HCT116 (cell line): Measurements from ENCODE around the gene GSC2. TPM values are rescaled to one million over a fixed set of nuclear protein-coding genes. Genes with fewer than 3 reads are reported as not detected.

Experiments used
- ATAC-seq: fragments of 200-7000 bp; cut with Tn5 transposase; 2 replicates; pipeline ENCODE4 v1.9.1; 2020; ENCODE audit warnings: mild to moderate bottlenecking, moderate library complexity
- BruUV-seq: library from RNA; stranded (reverse); fragments of 400-500 nt; replicated peaks from 2 replicates; lab custom pipeline; 2021; lab: Mats Ljungman, UMichigan
- CTCF ChIA-PET: fragments of 300-600 bp; sonication (Branson Sonifier 250); formaldehyde crosslinking; loops from one replicate; lab custom pipeline; 2021; ENCODE audit warnings: antibody characterized with exemption; lab: Charles Lee
- POLR2A ChIA-PET: fragments of 300-600, 350-600 bp; sonication (Branson Sonifier 250); formaldehyde crosslinking; loops from one replicate; lab custom pipeline; 2021; ENCODE audit warnings: antibody characterized with exemption; lab: Charles Lee
- RAD21 ChIA-PET, 2 experiments: fragments of 300-600 bp; sonication (Branson Sonifier 250); formaldehyde crosslinking; loops; one replicate each; lab custom pipeline; 2023; ENCODE audit warnings: low total read pairs in 2 of 2; ENCODE audit not compliant: uncharacterized antibody in 2 of 2, unreplicated experiment in 2 of 2, low non-redundant PET in 1 of 2; lab: Charles Lee
- DNase-seq: peaks from one replicate; pipeline ENCODE4 v3.0.0-alpha.2; 2010; ENCODE audit warnings: low read depth, low spot score
- H2AFZ ChIP-seq: fragments of 200-600 bp; shearing (Covaris generic), sonication (generic); 2 replicates; pipeline ENCODE4 v1.6.1; 2017; ENCODE audit warnings: low read depth, mixed run types, mixed read lengths, antibody characterized with exemption, low read length; ENCODE audit not compliant: poor library complexity, severe bottlenecking
- H3K27ac ChIP-seq: 2 replicates; pipeline ENCODE4 v1.5.1; 2012; ENCODE audit warnings: low read depth, low read length
- H3K27me3 ChIP-seq: fragments of 200-600 bp; sonication (generic); 2 replicates; pipeline ENCODE4 v1.6.1; 2016; ENCODE audit warnings: mixed run types, low read length, mixed read lengths; ENCODE audit not compliant: insufficient read depth
- H3K36me3 ChIP-seq, 2 experiments: fragments of 200-500 bp in 1 of 2; fragments of 200-600 bp in 1 of 2; sonication (Bioruptor generic) in 1 of 2; sonication (generic) in 1 of 2; 2 replicates each; pipeline versions ENCODE4 v1.5.1 to v1.6.1; 2014 to 2016; ENCODE audit warnings: low read length in 2 of 2, inconsistent platforms in 1 of 2, mixed read lengths in 1 of 2, mixed run types in 1 of 2; ENCODE audit not compliant: insufficient read depth in 2 of 2, control insufficient read depth in 1 of 2
- H3K4me1 ChIP-seq, 2 experiments: fragments of 200-600 bp in 1 of 2; sonication (generic) in 1 of 2; 2 replicates each; pipeline versions ENCODE4 v1.5.1 to v1.6.1; 2012 to 2017; ENCODE audit warnings: low read length in 2 of 2, inconsistent platforms in 1 of 2, mild to moderate bottlenecking in 1 of 2, mixed read lengths in 1 of 2, mixed run types in 1 of 2, moderate library complexity in 1 of 2; ENCODE audit not compliant: insufficient read depth in 2 of 2, control insufficient read depth in 1 of 2
- H3K4me2 ChIP-seq: fragments of 200-600 bp; sonication (generic); 2 replicates; pipeline ENCODE4 v1.6.1; 2017; ENCODE audit warnings: mixed run types, low read length, mixed read lengths
- H3K4me3 ChIP-seq, 2 experiments: fragments of 200-600 bp in 1 of 2; sonication (generic) in 1 of 2; replicated peaks in 1 of 2; 2 replicates each; pipeline ENCODE4 v1.5.1; 2011 to 2016; ENCODE audit warnings: low read length in 2 of 2, control low read depth in 1 of 2, low read depth in 1 of 2, mild to moderate bottlenecking in 1 of 2, mixed read lengths in 1 of 2, mixed run types in 1 of 2
- H3K79me2 ChIP-seq: fragments of 200-600 bp; sonication (generic); 2 replicates; pipeline ENCODE4 v1.6.1; 2017; ENCODE audit warnings: mild to moderate bottlenecking, mixed run types, low read length, moderate library complexity, mixed read lengths; ENCODE audit not compliant: insufficient read depth
- H3K9ac ChIP-seq: fragments of 200-600 bp; sonication (generic); 2 replicates; pipeline ENCODE4 v1.6.1; 2016; ENCODE audit warnings: low read length, mixed read lengths
- H3K9me2 ChIP-seq: fragments of 200-600 bp; sonication (generic), shearing (Covaris generic); 2 replicates; pipeline ENCODE4 v1.6.1; 2017; ENCODE audit warnings: mixed run types, mild to moderate bottlenecking, moderate library complexity; ENCODE audit not compliant: insufficient read depth
- H3K9me3 ChIP-seq, 2 experiments: fragments of 200-500 bp in 1 of 2; fragments of 200-600 bp in 1 of 2; sonication (Bioruptor generic) in 1 of 2; sonication (generic) in 1 of 2; 2 replicates each; pipeline ENCODE4 v1.6.1; 2014 to 2017; ENCODE audit warnings: low read length in 2 of 2, mixed read lengths in 2 of 2, inconsistent platforms in 1 of 2, low read depth in 1 of 2, mild to moderate bottlenecking in 1 of 2, mixed run types in 1 of 2, moderate library complexity in 1 of 2; ENCODE audit not compliant: control insufficient read depth in 1 of 2, insufficient read depth in 1 of 2
- H4K20me1 ChIP-seq: fragments of 200-600 bp; sonication (generic), shearing (Covaris generic); 2 replicates; pipeline ENCODE4 v1.6.1; 2017; ENCODE audit warnings: mixed run types, mild to moderate bottlenecking, moderate library complexity; ENCODE audit not compliant: insufficient read depth
- ATF3 ChIP-seq: IDR thresholded peaks from 2 replicates; pipeline ENCODE4 v1.6.1; 2012
- CBX3 ChIP-seq: IDR thresholded peaks from 2 replicates; pipeline ENCODE4 v1.6.1; 2012; ENCODE audit warnings: low read depth
- CEBPB ChIP-seq: IDR thresholded peaks from 2 replicates; pipeline ENCODE4 v1.6.1; 2012; ENCODE audit warnings: low read depth
- EZH2 ChIP-seq: fragments of 200-600 bp; sonication (generic); IDR thresholded peaks from 2 replicates; pipeline ENCODE4 v1.6.1; 2017; ENCODE audit warnings: antibody characterized with exemption, mixed run types
- EZH2phosphoT487 ChIP-seq: fragments of 200-600 bp; IDR thresholded peaks from 2 replicates; pipeline ENCODE4 v1.6.1; 2018; ENCODE audit warnings: antibody characterized with exemption, borderline replicate concordance
- FOSL1 ChIP-seq: IDR thresholded peaks from 2 replicates; pipeline ENCODE4 v1.6.1; 2012; ENCODE audit warnings: low read depth
- POLR2AphosphoS5 ChIP-seq: IDR thresholded peaks from 2 replicates; pipeline ENCODE4 v1.6.1; 2011; ENCODE audit warnings: mild to moderate bottlenecking, low read depth, low read length, moderate library complexity
- RAD21 ChIP-seq: IDR thresholded peaks from 2 replicates; pipeline ENCODE4 v1.6.1; 2012; ENCODE audit warnings: low read depth, mild to moderate bottlenecking
- TCF7L2 ChIP-seq: IDR thresholded peaks from 2 replicates; pipeline ENCODE4 v1.7.0; 2011; ENCODE audit warnings: borderline replicate concordance, inconsistent platforms; ENCODE audit not compliant: insufficient read depth, insufficient read length; ENCODE audit errors: extremely low read depth
- ZBTB33 ChIP-seq: IDR thresholded peaks from 2 replicates; pipeline ENCODE4 v1.6.1; 2011; ENCODE audit warnings: mild to moderate bottlenecking, low read length, moderate library complexity; ENCODE audit not compliant: insufficient replicate concordance; ENCODE audit errors: extremely low read depth
- intact Hi-C: fragments of 100-400 bp; cut with micrococcal nuclease; formaldehyde crosslinking; loops from 2 replicates; pipeline ENCODE4 v1.10.0; 2022
- total RNA-seq: library from RNA; stranded (reverse); gene quantifications from one replicate; pipeline ENCODE4 v1.2.1, GENCODE V29; 2021; ENCODE audit not compliant: unreplicated experiment

Gene GSC2
- total RNA-seq, 1 experiment from 2014 or later, result not detected

GRCh38 chr22:19195796-19196731, 46.0 kb upstream of the GSC2 start:
- H3K27me3 ChIP-seq, result no peaks in the 10 kb centered on the region
- no peak overlapping the region for H3K4me3 ChIP-seq
- POLR2A ChIA-PET, result no interaction called here
- H3K9me2 ChIP-seq, result no peaks in the 10 kb centered on the region
- no peaks in the 10 kb centered on the region for H3K36me3 ChIP-seq
- no peak for DNase-seq
- BruUV-seq, result no TSS peak
- no peak for ATAC-seq
- no peak for TF ChIP-seq ZBTB33
- TF ChIP-seq POLR2AphosphoS5, result no peak
- no peak for TF ChIP-seq EZH2phosphoT487
- TF ChIP-seq FOSL1, result no peak
- no peak for TF ChIP-seq ATF3
- no peak for TF ChIP-seq RAD21
- no peak for TF ChIP-seq CBX3
- no peak for TF ChIP-seq CEBPB
- TF ChIP-seq EZH2, result no peak
- TF ChIP-seq TCF7L2, result no peak
- RAD21 ChIA-PET, result no interaction called here
- H3K79me2 ChIP-seq, result no peaks in the 10 kb centered on the region
- H3K27ac ChIP-seq, result no peak overlapping the region
- no peak overlapping the region for H2AFZ ChIP-seq
- no peak overlapping the region for H3K4me2 ChIP-seq
- H4K20me1 ChIP-seq, result no peaks in the 10 kb centered on the region
- intact Hi-C loops, result no loop called here
- H3K4me1 ChIP-seq, result no peaks in the 10 kb centered on the region
- H3K9me3 ChIP-seq, result no peaks in the 10 kb centered on the region
- H3K9ac ChIP-seq, result no peak overlapping the region
- CTCF ChIA-PET, result no interaction called here
